WTC11 (cell line): ENCODE results near the gene HHIPL1. TPM values are rescaled to one million over a fixed set of nuclear protein-coding genes. Genes with fewer than 3 reads are reported as not detected.

ENCODE experiments used
- ATAC-seq: fragments of 200-7000 bp; cut with Tn5 transposase; 2 replicates; pipeline ENCODE4 v1.10.0; 2021; ENCODE audit warnings: mild to moderate bottlenecking, moderate library complexity
- CTCF ChIA-PET: fragments of 300-600 bp; sonication (Branson Sonifier 250); formaldehyde crosslinking; loops from one replicate; lab custom pipeline; 2021; ENCODE audit warnings: antibody characterized with exemption; lab: Charles Lee
- POLR2A ChIA-PET: fragments of 350-600 bp; sonication (Branson Sonifier 250); formaldehyde crosslinking; loops from one replicate; lab custom pipeline; 2021; ENCODE audit warnings: antibody characterized with exemption; lab: Charles Lee
- DNase-seq: peaks from one replicate; pipeline ENCODE4 v3.0.0; 2021; ENCODE audit warnings: low spot score
- H3K27ac Mint-ChIP-seq: 2 replicates; pipeline ENCODE4 v1.8.0; 2021; ENCODE audit warnings: mixed read lengths
- H3K27me3 Mint-ChIP-seq: 2 replicates; pipeline ENCODE4 v1.8.0; 2021; ENCODE audit warnings: low read depth, mild to moderate bottlenecking, moderate library complexity, mixed read lengths
- H3K36me3 Mint-ChIP-seq: 2 replicates; pipeline ENCODE4 v1.8.0; 2021; ENCODE audit warnings: mixed read lengths
- H3K4me1 Mint-ChIP-seq: 2 replicates; pipeline ENCODE4 v1.8.0; 2022; ENCODE audit warnings: mixed read lengths
- H3K4me3 Mint-ChIP-seq: 2 replicates; pipeline ENCODE4 v1.8.0; 2021; ENCODE audit warnings: mild to moderate bottlenecking, moderate library complexity, mixed read lengths
- H3K9me3 Mint-ChIP-seq: 2 replicates; pipeline ENCODE4 v1.8.0; 2021; ENCODE audit warnings: mixed read lengths
- ESRRA ChIP-seq: sonication (generic); formaldehyde crosslinking; IDR thresholded peaks from 2 replicates; pipeline ENCODE4 v1.8.1; 2022; ENCODE audit warnings: mild to moderate bottlenecking, missing genetic modification reagents, borderline replicate concordance
- FOXJ3 ChIP-seq: sonication (generic); formaldehyde crosslinking; IDR thresholded peaks from 2 replicates; pipeline ENCODE4 v1.9.0; 2021; ENCODE audit warnings: missing genetic modification reagents, mild to moderate bottlenecking, borderline replicate concordance
- FOXP1 ChIP-seq: sonication (generic); formaldehyde crosslinking; IDR thresholded peaks from 2 replicates; pipeline ENCODE4 v1.8.0; 2022; ENCODE audit warnings: missing genetic modification reagents, mild to moderate bottlenecking, moderate library complexity, borderline replicate concordance
- GTF2I ChIP-seq: fragments of 250-450 bp; sonication (Bioruptor Pico); conservative IDR thresholded peaks from 2 replicates; pipeline ENCODE4 v1.4.0; 2021; ENCODE audit warnings: mild to moderate bottlenecking
- MYBL2 ChIP-seq: sonication (generic); formaldehyde crosslinking; IDR thresholded peaks from 2 replicates; pipeline ENCODE4 v1.8.1; 2023; ENCODE audit warnings: mild to moderate bottlenecking, moderate library complexity, missing genetic modification reagents
- NFATC4 ChIP-seq: fragments of 250-450 bp; sonication (Bioruptor Pico); IDR thresholded peaks from 2 replicates; pipeline ENCODE4 v1.9.0; 2021; ENCODE audit warnings: mild to moderate bottlenecking
- NFE2L1 ChIP-seq: sonication (generic); formaldehyde crosslinking; IDR thresholded peaks from 2 replicates; pipeline ENCODE4 v1.8.1; 2023; ENCODE audit warnings: missing genetic modification reagents
- NFYB ChIP-seq: sonication (generic); formaldehyde crosslinking; conservative IDR thresholded peaks from 2 replicates; pipeline ENCODE4 v1.8.0; 2022; ENCODE audit warnings: low read depth, missing genetic modification reagents
- RELA ChIP-seq: sonication (generic); formaldehyde crosslinking; IDR thresholded peaks from 2 replicates; pipeline ENCODE4 v1.8.1; 2022; ENCODE audit warnings: missing genetic modification reagents, mild to moderate bottlenecking, borderline replicate concordance
- TEAD1 ChIP-seq: sonication (generic); formaldehyde crosslinking; IDR thresholded peaks from 2 replicates; pipeline ENCODE4 v1.8.0; 2022; ENCODE audit warnings: mild to moderate bottlenecking, missing genetic modification reagents
- TP53 ChIP-seq: sonication (generic); formaldehyde crosslinking; IDR thresholded peaks from 2 replicates; pipeline ENCODE4 v1.8.1; 2023; ENCODE audit warnings: mild to moderate bottlenecking, missing genetic modification reagents
- ZNF671 ChIP-seq: fragments of 250-450 bp; sonication (Bioruptor Pico); IDR thresholded peaks from 2 replicates; pipeline ENCODE4 v1.8.0; 2021; ENCODE audit warnings: mild to moderate bottlenecking
- total RNA-seq: library from RNA; stranded (reverse); gene quantifications from 3 replicates; pipeline ENCODE4 v1.2.3, GENCODE V29; 2021
- TF ChIP-seq, protein P1 (sequence below): sonication (generic); formaldehyde crosslinking; IDR thresholded peaks from 2 replicates; pipeline ENCODE4 v1.8.1; 2023; ENCODE audit warnings: mild to moderate bottlenecking, missing genetic modification reagents, borderline replicate concordance
- TF ChIP-seq, protein P2 (sequence below): sonication (generic); formaldehyde crosslinking; IDR thresholded peaks from 2 replicates; pipeline ENCODE4 v1.8.0; 2022; ENCODE audit warnings: mild to moderate bottlenecking, missing genetic modification reagents
- TF ChIP-seq, protein P3 (sequence below): sonication (generic); formaldehyde crosslinking; IDR thresholded peaks from 2 replicates; pipeline ENCODE4 v1.8.1; 2023; ENCODE audit warnings: mild to moderate bottlenecking, missing genetic modification reagents, moderate library complexity
- TF ChIP-seq, protein P4 (sequence below): fragments of 250-450 bp; sonication (Bioruptor Pico); IDR thresholded peaks from 2 replicates; pipeline ENCODE4 v1.9.0; 2021; ENCODE audit warnings: mild to moderate bottlenecking, borderline replicate concordance

The HHIPL1 gene
- total RNA-seq, 1 experiment from 2014 or later, result 1.5 TPM

DNA sequence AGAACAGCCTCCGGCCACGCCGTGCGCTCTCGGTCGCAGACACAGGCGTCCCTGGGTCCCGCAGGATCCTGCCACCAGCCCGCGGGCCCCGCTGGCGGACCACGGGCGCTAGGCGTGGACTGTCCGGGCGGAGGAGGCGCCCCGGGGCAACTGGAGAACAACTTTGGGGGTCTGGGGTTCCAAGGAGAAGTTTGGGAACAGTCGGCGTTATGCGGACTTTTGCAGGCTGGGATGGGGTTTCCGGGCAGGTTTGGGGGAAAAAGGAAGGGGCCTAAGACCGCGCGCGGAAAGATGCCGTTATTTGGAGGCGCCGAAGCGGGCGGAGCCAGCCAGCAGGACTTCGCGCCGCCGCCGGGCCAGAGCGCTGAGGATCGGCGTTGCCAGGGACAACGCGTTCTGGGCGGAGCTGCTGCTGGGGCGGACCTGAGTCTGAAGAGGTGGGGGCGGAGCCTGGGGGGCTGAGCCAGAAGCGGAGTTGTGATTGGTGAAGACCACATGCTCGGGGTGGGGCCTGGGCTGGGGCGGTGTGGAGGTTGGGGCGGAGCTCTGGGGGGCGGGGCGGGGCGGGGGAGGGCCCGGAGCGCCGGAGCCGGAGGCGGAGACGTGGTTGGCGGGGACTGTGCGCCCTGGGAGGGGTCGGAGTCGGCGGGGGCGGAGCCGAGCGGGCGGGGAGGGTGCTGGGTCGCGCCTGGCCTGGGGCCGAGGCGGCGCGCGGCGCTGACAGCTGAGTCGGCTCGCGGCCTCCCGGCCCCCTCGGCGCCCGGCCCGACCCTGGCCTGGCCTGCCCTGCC lies 38.9 kb downstream of the HHIPL1 start, which contains the start of gene CYP46A1 (continued):
- TF ChIP-seq, protein P1, sequence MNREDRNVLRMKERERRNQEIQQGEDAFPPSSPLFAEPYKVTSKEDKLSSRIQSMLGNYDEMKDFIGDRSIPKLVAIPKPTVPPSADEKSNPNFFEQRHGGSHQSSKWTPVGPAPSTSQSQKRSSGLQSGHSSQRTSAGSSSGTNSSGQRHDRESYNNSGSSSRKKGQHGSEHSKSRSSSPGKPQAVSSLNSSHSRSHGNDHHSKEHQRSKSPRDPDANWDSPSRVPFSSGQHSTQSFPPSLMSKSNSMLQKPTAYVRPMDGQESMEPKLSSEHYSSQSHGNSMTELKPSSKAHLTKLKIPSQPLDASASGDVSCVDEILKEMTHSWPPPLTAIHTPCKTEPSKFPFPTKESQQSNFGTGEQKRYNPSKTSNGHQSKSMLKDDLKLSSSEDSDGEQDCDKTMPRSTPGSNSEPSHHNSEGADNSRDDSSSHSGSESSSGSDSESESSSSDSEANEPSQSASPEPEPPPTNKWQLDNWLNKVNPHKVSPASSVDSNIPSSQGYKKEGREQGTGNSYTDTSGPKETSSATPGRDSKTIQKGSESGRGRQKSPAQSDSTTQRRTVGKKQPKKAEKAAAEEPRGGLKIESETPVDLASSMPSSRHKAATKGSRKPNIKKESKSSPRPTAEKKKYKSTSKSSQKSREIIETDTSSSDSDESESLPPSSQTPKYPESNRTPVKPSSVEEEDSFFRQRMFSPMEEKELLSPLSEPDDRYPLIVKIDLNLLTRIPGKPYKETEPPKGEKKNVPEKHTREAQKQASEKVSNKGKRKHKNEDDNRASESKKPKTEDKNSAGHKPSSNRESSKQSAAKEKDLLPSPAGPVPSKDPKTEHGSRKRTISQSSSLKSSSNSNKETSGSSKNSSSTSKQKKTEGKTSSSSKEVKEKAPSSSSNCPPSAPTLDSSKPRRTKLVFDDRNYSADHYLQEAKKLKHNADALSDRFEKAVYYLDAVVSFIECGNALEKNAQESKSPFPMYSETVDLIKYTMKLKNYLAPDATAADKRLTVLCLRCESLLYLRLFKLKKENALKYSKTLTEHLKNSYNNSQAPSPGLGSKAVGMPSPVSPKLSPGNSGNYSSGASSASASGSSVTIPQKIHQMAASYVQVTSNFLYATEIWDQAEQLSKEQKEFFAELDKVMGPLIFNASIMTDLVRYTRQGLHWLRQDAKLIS (CRISPR knock-in tag), result no peak
- TF ChIP-seq MYBL2, result no peak
- no peak for TF ChIP-seq FOXJ3 (CRISPR knock-in tag)
- TF ChIP-seq, protein P2, sequence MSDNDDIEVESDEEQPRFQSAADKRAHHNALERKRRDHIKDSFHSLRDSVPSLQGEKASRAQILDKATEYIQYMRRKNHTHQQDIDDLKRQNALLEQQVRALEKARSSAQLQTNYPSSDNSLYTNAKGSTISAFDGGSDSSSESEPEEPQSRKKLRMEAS (CRISPR knock-in tag), result 0 out of 2 replicates have a peak, but pooled peaks have one; percentile 42
- TF ChIP-seq ZNF671 (CRISPR knock-in tag), result no peak
- no peak for TF ChIP-seq NFATC4 (CRISPR knock-in tag)
- TF ChIP-seq RELA (CRISPR knock-in tag), result no peak

DNA sequence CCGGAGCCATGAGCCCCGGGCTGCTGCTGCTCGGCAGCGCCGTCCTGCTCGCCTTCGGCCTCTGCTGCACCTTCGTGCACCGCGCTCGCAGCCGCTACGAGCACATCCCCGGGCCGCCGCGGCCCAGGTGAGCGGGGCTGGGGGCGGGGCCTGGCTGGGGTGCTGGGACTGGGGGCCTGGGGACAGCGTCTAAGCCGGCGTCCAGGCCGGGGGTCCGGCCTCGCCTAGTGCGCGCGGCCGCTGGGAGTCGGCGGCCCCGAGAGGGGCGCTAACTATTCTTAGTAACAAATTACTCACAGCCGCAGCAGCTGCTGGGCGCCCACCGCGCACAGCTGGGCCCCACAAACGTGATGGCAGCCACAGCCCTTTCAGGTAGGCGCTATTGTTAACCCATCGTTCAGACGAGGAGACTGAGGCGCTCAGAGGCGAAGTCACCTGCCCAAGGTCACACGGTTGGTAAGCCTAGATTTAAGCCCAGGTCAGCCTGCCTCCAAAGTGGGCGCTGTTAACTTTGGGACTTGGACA lies 39.5 kb downstream of the HHIPL1 start:
- DNase-seq (no peak), ATAC-seq (peak; percentile 12; the same call in 1 of the 2 replicates)
- Mint-ChIP-seq H3K27me3 (peaks cover 7% of the 10 kb centered on the region), H3K4me3 (peak overlapping the region; percentile 61), H3K9me3 (0 out of 2 replicates have a peak, but pooled peaks cover 2% of the 10 kb centered on the region), H3K27ac (no peak overlapping the region), H3K36me3 (no peaks in the 10 kb centered on the region), H3K4me1 (peaks cover 28% of the 10 kb centered on the region)
- CTCF ChIA-PET, result interaction anchor here (0.6 to 1.5 kb wide), 32 partner anchors 10 to 471 kb away, joined by 3 to 13 read pairs (median 4); partner anchors contain the start of gene EML1
- TF ChIP-seq NFE2L1 (no peak), ESRRA (CRISPR knock-in tag) (peak; percentile 29; the same call in 1 of the 2 replicates), TEAD1 (CRISPR knock-in tag) (no peak), TP53 (CRISPR knock-in tag) (0 out of 2 replicates have a peak, but pooled peaks have one; percentile 51), FOXP1 (CRISPR knock-in tag) (0 out of 2 replicates have a peak, but pooled peaks have one; percentile 23), NFYB (CRISPR knock-in tag) (0 out of 2 replicates have a peak, but pooled peaks have one; percentile 18), NFATC4 (CRISPR knock-in tag) (0 out of 2 replicates have a peak, but pooled peaks have one; percentile 47), GTF2I (CRISPR knock-in tag) (peak; percentile 87; the same call in 1 of the 2 replicates)
- TF ChIP-seq, protein P3, sequence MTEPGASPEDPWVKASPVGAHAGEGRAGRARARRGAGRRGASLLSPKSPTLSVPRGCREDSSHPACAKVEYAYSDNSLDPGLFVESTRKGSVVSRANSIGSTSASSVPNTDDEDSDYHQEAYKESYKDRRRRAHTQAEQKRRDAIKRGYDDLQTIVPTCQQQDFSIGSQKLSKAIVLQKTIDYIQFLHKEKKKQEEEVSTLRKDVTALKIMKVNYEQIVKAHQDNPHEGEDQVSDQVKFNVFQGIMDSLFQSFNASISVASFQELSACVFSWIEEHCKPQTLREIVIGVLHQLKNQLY (CRISPR knock-in tag), result 0 out of 2 replicates have a peak, but pooled peaks have one; percentile 71
- TF ChIP-seq, protein P4, sequence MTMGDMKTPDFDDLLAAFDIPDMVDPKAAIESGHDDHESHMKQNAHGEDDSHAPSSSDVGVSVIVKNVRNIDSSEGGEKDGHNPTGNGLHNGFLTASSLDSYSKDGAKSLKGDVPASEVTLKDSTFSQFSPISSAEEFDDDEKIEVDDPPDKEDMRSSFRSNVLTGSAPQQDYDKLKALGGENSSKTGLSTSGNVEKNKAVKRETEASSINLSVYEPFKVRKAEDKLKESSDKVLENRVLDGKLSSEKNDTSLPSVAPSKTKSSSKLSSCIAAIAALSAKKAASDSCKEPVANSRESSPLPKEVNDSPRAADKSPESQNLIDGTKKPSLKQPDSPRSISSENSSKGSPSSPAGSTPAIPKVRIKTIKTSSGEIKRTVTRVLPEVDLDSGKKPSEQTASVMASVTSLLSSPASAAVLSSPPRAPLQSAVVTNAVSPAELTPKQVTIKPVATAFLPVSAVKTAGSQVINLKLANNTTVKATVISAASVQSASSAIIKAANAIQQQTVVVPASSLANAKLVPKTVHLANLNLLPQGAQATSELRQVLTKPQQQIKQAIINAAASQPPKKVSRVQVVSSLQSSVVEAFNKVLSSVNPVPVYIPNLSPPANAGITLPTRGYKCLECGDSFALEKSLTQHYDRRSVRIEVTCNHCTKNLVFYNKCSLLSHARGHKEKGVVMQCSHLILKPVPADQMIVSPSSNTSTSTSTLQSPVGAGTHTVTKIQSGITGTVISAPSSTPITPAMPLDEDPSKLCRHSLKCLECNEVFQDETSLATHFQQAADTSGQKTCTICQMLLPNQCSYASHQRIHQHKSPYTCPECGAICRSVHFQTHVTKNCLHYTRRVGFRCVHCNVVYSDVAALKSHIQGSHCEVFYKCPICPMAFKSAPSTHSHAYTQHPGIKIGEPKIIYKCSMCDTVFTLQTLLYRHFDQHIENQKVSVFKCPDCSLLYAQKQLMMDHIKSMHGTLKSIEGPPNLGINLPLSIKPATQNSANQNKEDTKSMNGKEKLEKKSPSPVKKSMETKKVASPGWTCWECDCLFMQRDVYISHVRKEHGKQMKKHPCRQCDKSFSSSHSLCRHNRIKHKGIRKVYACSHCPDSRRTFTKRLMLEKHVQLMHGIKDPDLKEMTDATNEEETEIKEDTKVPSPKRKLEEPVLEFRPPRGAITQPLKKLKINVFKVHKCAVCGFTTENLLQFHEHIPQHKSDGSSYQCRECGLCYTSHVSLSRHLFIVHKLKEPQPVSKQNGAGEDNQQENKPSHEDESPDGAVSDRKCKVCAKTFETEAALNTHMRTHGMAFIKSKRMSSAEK (CRISPR knock-in tag), result no peak
- TF ChIP-seq, protein P1 (CRISPR knock-in tag), result no peak
- POLR2A ChIA-PET, result interaction anchor here (0.6 to 1.0 kb wide), 2 partner anchors 117 to 198 kb away, joined by 3 to 4 read pairs; no protein-coding TSS in a partner anchor
